Measurements from ENCODE around the gene SLC38A10.

SLC38A10 gene

GRCh38 chr17:81244358-81245023 is 50.6 kb downstream of the SLC38A10 start:
- no peak overlapping the region for H3K4me3 ChIP-seq (ENCODE audit: low read depth, low read length)

DNA sequence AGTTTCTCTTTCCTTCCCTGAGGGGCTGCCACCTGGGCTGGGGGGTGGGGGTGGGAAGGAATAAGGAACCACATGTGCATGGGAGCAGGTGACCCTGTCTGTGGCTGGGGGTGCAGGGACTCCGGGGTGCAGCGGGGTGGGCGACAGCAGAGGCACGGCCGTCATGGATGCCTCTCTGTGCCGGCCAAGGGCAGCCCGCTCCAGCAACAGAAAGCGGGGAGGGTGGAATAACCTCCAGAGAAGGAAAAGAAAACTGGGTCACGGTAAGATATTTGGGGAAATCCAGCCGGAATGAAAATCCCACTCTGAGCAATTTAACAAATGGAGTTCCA is 51.8 kb downstream of the SLC38A10 start:
- no peak overlapping the region for H3K4me3 ChIP-seq (ENCODE audit: low read depth, low read length)

DNA sequence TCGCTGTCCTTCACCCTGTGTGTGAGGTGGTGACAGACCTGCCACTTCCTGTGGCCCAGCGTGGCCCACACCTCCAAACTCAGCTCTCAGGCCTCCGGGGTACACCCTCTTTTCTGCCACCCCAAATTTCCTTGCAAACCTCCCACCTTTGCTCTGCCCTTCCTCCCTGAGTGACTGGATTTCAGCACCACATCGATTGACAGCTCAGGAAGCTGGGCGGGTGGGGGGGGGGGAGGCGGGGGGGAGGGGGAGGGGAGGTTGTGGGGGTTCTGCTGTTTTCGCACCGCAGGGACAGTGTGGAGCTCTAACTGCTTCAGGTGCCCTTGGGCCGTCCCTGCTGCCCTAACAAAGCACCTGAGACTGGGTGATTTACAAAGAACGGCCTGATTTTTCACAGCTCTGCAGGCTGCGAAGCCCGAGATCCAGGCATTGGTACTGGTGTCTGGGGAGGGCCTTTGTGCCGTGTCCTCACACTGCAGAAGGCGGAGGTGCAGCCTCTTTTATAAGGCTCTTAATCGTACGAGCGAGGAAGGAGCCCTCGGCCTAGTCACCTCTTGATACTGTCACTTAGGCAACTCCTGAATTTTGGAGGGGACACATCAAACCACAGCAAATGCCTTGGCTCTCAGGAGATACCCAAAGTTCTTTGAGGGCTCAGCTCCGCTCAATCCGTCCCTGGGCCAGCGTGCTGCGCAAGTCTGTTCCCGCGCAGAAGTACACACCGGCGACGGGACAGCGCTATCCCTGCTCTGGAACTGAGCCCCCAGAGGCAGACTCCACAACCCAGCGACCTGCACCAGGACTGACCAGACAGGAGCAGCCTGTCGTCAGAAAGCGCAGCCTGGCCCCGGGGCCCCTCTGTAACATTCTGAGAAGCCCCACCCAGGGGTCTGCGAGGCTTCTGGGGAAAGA is 52.4 kb downstream of the SLC38A10 start:
- H3K4me3 ChIP-seq (ENCODE audit: low read depth, low read length), result no peak overlapping the region

- no peak overlapping the region for H3K4me3 ChIP-seq (ENCODE audit: low read depth, low read length)
These were observed 53.3 kb downstream of the SLC38A10 start for GRCh38 chr17:81241648-81242420.

DNA sequence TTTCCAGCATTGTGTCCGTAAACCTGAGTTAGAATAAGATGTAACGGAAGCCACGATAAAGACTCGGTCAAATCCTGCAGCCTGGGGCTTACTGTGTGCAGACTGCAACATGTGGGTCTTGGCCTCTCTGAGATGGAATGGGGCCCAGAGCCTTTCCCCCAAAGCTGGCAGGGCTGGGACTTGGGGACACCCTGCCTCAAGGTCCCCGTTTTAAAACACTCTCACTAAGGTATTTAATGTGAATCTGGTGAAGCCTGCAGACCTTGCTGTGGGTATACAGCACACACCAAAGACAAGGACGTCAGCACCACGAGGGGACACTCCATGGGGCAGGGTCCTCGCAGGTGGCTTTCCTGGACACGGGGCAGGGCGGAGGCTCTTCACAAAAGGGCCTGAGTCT is 53.9 kb downstream of the SLC38A10 start:
- H3K4me3 ChIP-seq (ENCODE audit: low read depth, low read length), result no peak overlapping the region

GRCh38 chr17:81240761-81241160 is 54.3 kb downstream of the SLC38A10 start:
- H3K4me3 ChIP-seq (ENCODE audit: low read depth, low read length), result no peak overlapping the region

GRCh38 chr17:81239714-81240555 is 55.2 kb downstream of the SLC38A10 start:
- peak overlapping the region; percentile 84 for H3K4me3 ChIP-seq (ENCODE audit: low read depth, low read length)

DNA sequence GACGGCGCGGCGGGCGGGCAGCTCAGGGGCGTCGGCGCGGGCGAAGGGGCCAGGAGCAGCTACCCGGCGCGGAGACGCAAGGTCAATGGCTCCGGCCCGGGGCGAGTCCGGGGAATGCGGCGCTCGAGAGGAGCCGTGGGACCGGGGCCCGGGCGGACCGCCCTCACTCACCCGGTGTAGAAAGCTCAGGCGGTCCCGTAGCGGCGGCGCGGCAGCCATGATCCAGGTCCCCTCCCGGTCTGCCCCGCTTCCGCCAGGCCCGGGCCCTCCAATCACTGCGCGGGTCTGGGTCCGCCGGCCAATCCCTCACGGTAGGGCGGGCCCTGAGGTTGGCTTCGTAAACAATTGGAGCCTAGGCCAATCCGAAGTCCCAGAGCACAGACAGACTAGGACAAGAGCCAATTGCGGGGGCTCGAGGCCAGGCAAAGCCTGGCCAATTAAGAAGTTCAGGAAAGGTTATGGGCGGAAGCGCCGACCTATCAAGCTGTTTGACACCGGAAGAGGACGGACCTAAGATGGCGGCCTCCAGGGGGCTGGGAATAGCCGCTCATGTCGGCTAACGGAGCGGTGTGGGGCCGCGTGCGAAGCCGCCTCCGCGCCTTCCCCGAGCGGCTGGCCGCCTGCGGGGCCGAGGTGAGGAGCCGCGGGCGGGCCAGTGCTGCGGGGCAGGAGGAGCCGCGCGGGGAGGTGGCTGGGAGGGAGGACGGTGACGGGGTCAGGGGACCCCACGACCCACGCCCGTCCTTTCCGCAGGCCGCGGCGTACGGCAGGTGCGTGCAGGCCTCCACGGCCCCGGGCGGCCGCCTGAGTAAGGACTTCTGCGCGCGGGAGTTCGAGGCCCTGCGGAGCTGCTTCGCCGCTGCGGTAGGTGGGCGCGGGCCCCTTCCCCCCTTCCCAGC is 56.0 kb downstream of the SLC38A10 start, which contains the start of the genes NDUFAF8 and TEPSIN:
Gene NDUFAF8 (plus strand): TSS at position 504 of the 899 bp plus-strand sequence. CDS start 46 bp downstream, at position 550.
Gene TEPSIN (minus strand): TSS at position 241 of the 899 bp plus-strand sequence. CDS start 22 bp downstream, at position 219.
- peak within 1 kb of the TSS; percentile 84 for H3K4me3 ChIP-seq (ENCODE audit: low read depth, low read length)

DNA sequence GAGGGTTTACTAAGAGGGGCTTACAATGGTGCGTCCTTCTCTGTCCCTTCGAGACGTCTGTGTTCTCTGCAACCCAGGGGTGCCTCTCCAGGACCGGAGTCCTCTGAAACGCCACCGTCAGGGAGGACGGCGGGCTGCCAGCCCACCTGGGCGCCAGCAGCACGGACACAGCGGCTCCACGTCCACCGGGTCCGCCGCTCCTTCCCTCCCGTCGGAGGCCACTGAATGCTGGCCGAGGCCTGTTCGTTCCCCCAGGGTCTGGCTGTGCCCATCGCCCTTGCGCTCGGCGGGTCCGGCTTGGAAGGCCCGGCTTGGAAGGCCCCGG is 56.7 kb downstream of the SLC38A10 start:
- H3K4me3 ChIP-seq (ENCODE audit: low read depth, low read length), result peak overlapping the region; percentile 84

GRCh38 chr17:81237591-81238489 is 57.3 kb downstream of the SLC38A10 start:
- H3K4me3 ChIP-seq (ENCODE audit: low read depth, low read length), result peak overlapping the region; percentile 84

- no peak overlapping the region for H3K4me3 ChIP-seq (ENCODE audit: low read depth, low read length)
These were observed 58.3 kb downstream of the SLC38A10 start for GRCh38 chr17:81236784-81237183.

DNA sequence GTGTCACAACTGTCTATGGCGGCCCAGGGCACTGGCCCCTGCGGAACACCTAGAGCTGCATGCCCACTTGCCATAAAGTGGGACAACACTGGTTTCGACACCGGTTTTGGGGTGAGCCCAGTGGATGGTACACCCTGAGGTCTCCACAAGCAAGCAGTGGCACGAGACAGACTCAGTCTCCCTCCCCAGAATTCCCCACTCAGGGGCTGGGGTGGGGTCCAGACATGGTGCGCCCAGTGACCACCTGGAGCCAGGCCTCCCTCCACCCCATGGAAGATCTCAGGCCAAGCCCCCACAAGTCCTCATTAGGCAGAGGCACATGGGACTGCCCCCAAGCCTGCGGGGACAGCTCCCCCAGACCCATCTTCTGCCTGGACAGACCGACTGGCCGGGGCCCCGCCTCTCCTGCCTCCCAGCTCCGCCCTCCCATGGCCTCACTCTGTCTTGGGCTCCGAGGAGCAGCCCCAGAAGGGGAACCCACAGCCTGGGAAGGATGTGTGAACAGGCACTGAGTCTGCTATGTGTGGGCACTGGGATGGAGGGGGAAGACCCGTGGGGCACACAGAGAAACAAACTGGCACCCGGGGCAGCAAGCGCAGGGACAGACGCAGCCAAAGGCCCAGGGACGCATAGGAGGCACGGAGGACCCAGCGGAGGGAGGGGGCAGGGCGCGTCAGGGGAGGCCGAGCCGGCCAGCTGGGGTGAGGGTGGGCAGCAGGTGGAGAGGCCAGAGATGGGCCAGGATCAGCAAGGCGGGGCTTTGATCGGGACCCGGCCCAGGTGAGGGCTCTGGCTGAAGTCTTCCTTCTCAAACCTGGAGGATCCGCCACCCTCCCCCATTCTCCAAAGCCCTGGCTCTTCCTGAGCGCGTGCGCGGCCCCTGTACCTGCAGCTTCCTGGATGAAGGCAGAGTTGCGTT is 59.0 kb downstream of the SLC38A10 start:
- H3K4me3 ChIP-seq (ENCODE audit: low read depth, low read length), result no peak overlapping the region

GRCh38 chr17:81234940-81235821 is 59.9 kb downstream of the SLC38A10 start:
- no peak overlapping the region for H3K4me3 ChIP-seq (ENCODE audit: low read depth, low read length)

GRCh38 chr17:81234506-81234855 is 60.6 kb downstream of the SLC38A10 start:
- no peak overlapping the region for H3K4me3 ChIP-seq (ENCODE audit: low read depth, low read length)

- H3K4me3 ChIP-seq (ENCODE audit: low read depth, low read length), result no peak overlapping the region
These were observed 61.1 kb downstream of the SLC38A10 start for GRCh38 chr17:81233811-81234505.

- H3K4me3 ChIP-seq (ENCODE audit: low read depth, low read length), result no peak overlapping the region
These were observed 61.8 kb downstream of the SLC38A10 start for GRCh38 chr17:81233316-81233715.
